Endothelial cell (in vitro differentiated cells): ENCODE data around the gene ACVR1B. TPM values are rescaled to one million over a fixed set of nuclear protein-coding genes. Genes with fewer than 3 reads are reported as not detected.

ENCODE experiments used
- DNase-seq: peaks from one replicate; pipeline ENCODE4 v3.0.0; 2021; ENCODE audit warnings: low spot score
- H3K27ac Mint-ChIP-seq: one replicate; pipeline ENCODE4 v1.8.0; 2021; ENCODE audit warnings: mixed read lengths, inconsistent platforms; ENCODE audit not compliant: unreplicated experiment
- H3K27me3 Mint-ChIP-seq: one replicate; pipeline ENCODE4 v1.8.0; 2021; ENCODE audit warnings: mild to moderate bottlenecking, moderate library complexity, mixed read lengths, inconsistent platforms; ENCODE audit not compliant: unreplicated experiment
- H3K36me3 Mint-ChIP-seq: one replicate; pipeline ENCODE4 v1.8.0; 2021; ENCODE audit warnings: mild to moderate bottlenecking, low read depth, mixed read lengths, inconsistent platforms; ENCODE audit not compliant: unreplicated experiment
- H3K4me1 Mint-ChIP-seq: one replicate; pipeline ENCODE4 v1.8.0; 2021; ENCODE audit warnings: mild to moderate bottlenecking, mixed read lengths, inconsistent platforms; ENCODE audit not compliant: unreplicated experiment
- H3K4me3 Mint-ChIP-seq: one replicate; pipeline ENCODE4 v1.8.0; 2021; ENCODE audit warnings: mild to moderate bottlenecking, mixed read lengths, inconsistent platforms; ENCODE audit not compliant: unreplicated experiment
- H3K9me3 Mint-ChIP-seq: one replicate; pipeline ENCODE4 v1.8.0; 2021; ENCODE audit warnings: mixed read lengths, inconsistent platforms; ENCODE audit not compliant: unreplicated experiment
- CTCF ChIP-seq: fragments of 200-600 bp; sonication (generic); IDR thresholded peaks from one replicate; pipeline ENCODE4 v1.5.0; 2021; ENCODE audit warnings: antibody characterized with exemption; ENCODE audit not compliant: unreplicated experiment
- total RNA-seq: library from RNA; stranded (reverse); fragmentation: NEBNext Ultra II Directional; extraction: Animal tissue kit (Norgen Biotek cat#: 25700); gene quantifications from one replicate; pipeline ENCODE4 v1.2.1, GENCODE V29; 2021; ENCODE audit not compliant: unreplicated experiment

Gene ACVR1B
- total RNA-seq, 1 donor from 2014 or later, result 30.5 TPM

GRCh38 chr12:52033446-52034140 lies 82.1 kb downstream of the ACVR1B start:
- peak overlapping the region; percentile 72 for H3K4me3 Mint-ChIP-seq
- H3K27ac Mint-ChIP-seq, result peak overlapping the region; percentile 72
- H3K36me3 Mint-ChIP-seq, result no peaks in the 10 kb centered on the region
- TF ChIP-seq CTCF, result no peak
- peaks cover 24% of the 10 kb centered on the region for H3K27me3 Mint-ChIP-seq
- H3K9me3 Mint-ChIP-seq, result no peaks in the 10 kb centered on the region
- H3K4me1 Mint-ChIP-seq, result peaks cover 24% of the 10 kb centered on the region
- DNase-seq, result no peak

- H3K27ac Mint-ChIP-seq, result peak overlapping the region; percentile 36
- TF ChIP-seq CTCF, result no peak
- no peak overlapping the region for H3K4me3 Mint-ChIP-seq
- H3K9me3 Mint-ChIP-seq, result no peaks in the 10 kb centered on the region
- H3K27me3 Mint-ChIP-seq, result peaks cover 32% of the 10 kb centered on the region
- H3K4me1 Mint-ChIP-seq, result peaks cover 24% of the 10 kb centered on the region
- no peak for DNase-seq
- no peaks in the 10 kb centered on the region for H3K36me3 Mint-ChIP-seq
These were observed 83.7 kb downstream of the ACVR1B start for GRCh38 chr12:52035190-52035589.

- Mint-ChIP-seq H3K27me3 (peaks cover 32% of the 10 kb centered on the region), H3K4me3 (peak overlapping the region; percentile 47), H3K4me1 (peaks cover 24% of the 10 kb centered on the region), H3K27ac (peak overlapping the region; percentile 50), H3K36me3 (no peaks in the 10 kb centered on the region), H3K9me3 (no peaks in the 10 kb centered on the region)
- no peak for DNase-seq
- TF ChIP-seq CTCF, result no peak
These were observed 84.4 kb downstream of the ACVR1B start for GRCh38 chr12:52035926-52036325.

GRCh38 chr12:52036587-52037171 lies 85.2 kb downstream of the ACVR1B start:
- H3K27ac Mint-ChIP-seq, result no peak overlapping the region
- peaks cover 24% of the 10 kb centered on the region for H3K4me1 Mint-ChIP-seq

More at GRCh38 chr12:52036587-52037171, 85.2 kb downstream of the ACVR1B start:
- H3K9me3 Mint-ChIP-seq, result no peaks in the 10 kb centered on the region
- TF ChIP-seq CTCF, result no peak
- no peak overlapping the region for H3K4me3 Mint-ChIP-seq
- peaks cover 33% of the 10 kb centered on the region for H3K27me3 Mint-ChIP-seq
- DNase-seq, result peak; percentile 59
- H3K36me3 Mint-ChIP-seq, result no peaks in the 10 kb centered on the region
